H9 (cell line): ENCODE measurements around the gene FANCC. TPM values are rescaled to one million over a fixed set of nuclear protein-coding genes. Genes with fewer than 3 reads are reported as not detected.

Experiments
- DNase-seq: peaks from one replicate; pipeline ENCODE4 v3.0.0-alpha.2; 2017
- H2AFZ ChIP-seq: one replicate; pipeline ENCODE4 v1.6.1; 2013; ENCODE audit warnings: mild to moderate bottlenecking, low read length, control low read depth, moderate library complexity
- H2AK5ac ChIP-seq: 2 replicates; pipeline ENCODE4 v1.6.1; 2013; ENCODE audit warnings: low read length, control low read depth, mixed read lengths; ENCODE audit not compliant: insufficient read length
- H2BK120ac ChIP-seq: one replicate; pipeline ENCODE4 v1.6.1; 2013; ENCODE audit warnings: low read depth, mild to moderate bottlenecking, low read length, control low read depth, inconsistent platforms; ENCODE audit not compliant: poor library complexity, severe bottlenecking
- H2BK12ac ChIP-seq: 2 replicates; pipeline ENCODE4 v1.6.1; 2013; ENCODE audit warnings: low read length, control low read depth, mixed read lengths, low read depth; ENCODE audit not compliant: insufficient read length
- H2BK15ac ChIP-seq: 2 replicates; pipeline ENCODE4 v1.6.1; 2013; ENCODE audit warnings: low read depth, low read length, control low read depth
- H2BK20ac ChIP-seq: one replicate; pipeline ENCODE4 v1.6.1; 2013; ENCODE audit warnings: low read depth, mild to moderate bottlenecking, low read length, control low read depth, inconsistent platforms; ENCODE audit not compliant: poor library complexity, severe bottlenecking
- H2BK5ac ChIP-seq: 2 replicates; pipeline ENCODE4 v1.6.1; 2013; ENCODE audit warnings: low read length, control low read depth, mixed read lengths; ENCODE audit not compliant: insufficient read length
- H3K14ac ChIP-seq: 2 replicates; pipeline ENCODE4 v1.6.1; 2013; ENCODE audit warnings: low read length, control low read depth; ENCODE audit not compliant: insufficient read depth
- H3K18ac ChIP-seq: 2 replicates; pipeline ENCODE4 v1.6.1; 2013; ENCODE audit warnings: low read depth, mild to moderate bottlenecking, mixed read lengths, low read length, control low read depth; ENCODE audit not compliant: insufficient read length
- H3K23ac ChIP-seq: 2 replicates; pipeline ENCODE4 v1.6.1; 2013; ENCODE audit warnings: low read length, control low read depth, mixed read lengths, low read depth; ENCODE audit not compliant: insufficient read length
- H3K23me2 ChIP-seq: 2 replicates; pipeline ENCODE4 v1.6.1; 2013; ENCODE audit warnings: low read depth, mild to moderate bottlenecking, mixed read lengths, low read length, control low read depth; ENCODE audit not compliant: insufficient read length, poor library complexity, severe bottlenecking
- H3K27ac ChIP-seq: 2 replicates; pipeline ENCODE4 v1.5.1; 2013; ENCODE audit warnings: low read length, control low read depth, mixed read lengths, low read depth; ENCODE audit not compliant: insufficient read length
- H3K27me3 ChIP-seq: 2 replicates; pipeline ENCODE4 v1.6.1; 2013; ENCODE audit warnings: low read length, control low read depth, inconsistent platforms; ENCODE audit not compliant: insufficient read depth
- H3K4ac ChIP-seq: 2 replicates; pipeline ENCODE4 v1.6.1; 2013; ENCODE audit warnings: low read depth, mild to moderate bottlenecking, control low read depth, inconsistent platforms, low read length, moderate library complexity
- H3K4me1 ChIP-seq: 2 replicates; pipeline ENCODE4 v1.6.1; 2013; ENCODE audit warnings: low read length, control low read depth, inconsistent platforms; ENCODE audit not compliant: insufficient read depth
- H3K4me2 ChIP-seq: 2 replicates; pipeline ENCODE4 v1.6.1; 2013; ENCODE audit warnings: low read length, control low read depth, mixed read lengths; ENCODE audit not compliant: insufficient read length, insufficient read depth
- H3K56ac ChIP-seq: 2 replicates; pipeline ENCODE4 v1.6.1; 2013; ENCODE audit warnings: low read depth, mild to moderate bottlenecking, mixed read lengths, low read length, control low read depth; ENCODE audit not compliant: insufficient read length
- H3K79me1 ChIP-seq: 2 replicates; pipeline ENCODE4 v1.6.1; 2013; ENCODE audit warnings: low read depth, mild to moderate bottlenecking, moderate library complexity, low read length, control low read depth, inconsistent platforms; ENCODE audit not compliant: insufficient read depth, poor library complexity, severe bottlenecking
- H3K79me2 ChIP-seq: 2 replicates; pipeline ENCODE4 v1.6.1; 2013; ENCODE audit warnings: low read length, control low read depth, inconsistent platforms; ENCODE audit not compliant: insufficient read depth
- H3K9ac ChIP-seq: 2 replicates; pipeline ENCODE4 v1.6.1; 2013; ENCODE audit warnings: low read length, control low read depth, mixed read lengths; ENCODE audit not compliant: insufficient read length; ENCODE audit errors: extremely low read depth
- H3K9me3 ChIP-seq: one replicate; pipeline ENCODE4 v1.6.1; 2013; ENCODE audit warnings: low read depth, low read length, inconsistent platforms; ENCODE audit not compliant: control insufficient read depth
- H3T11ph ChIP-seq: one replicate; pipeline ENCODE4 v1.6.1; 2013; ENCODE audit warnings: mild to moderate bottlenecking, low read length, control low read depth, inconsistent platforms
- H4K20me1 ChIP-seq: one replicate; pipeline ENCODE4 v1.6.1; 2013; ENCODE audit not compliant: control insufficient read depth, insufficient read length, insufficient read depth
- H4K5ac ChIP-seq: 2 replicates; pipeline ENCODE4 v1.6.1; 2013; ENCODE audit warnings: low read depth, mild to moderate bottlenecking, mixed read lengths, low read length, control low read depth; ENCODE audit not compliant: insufficient read length
- H4K8ac ChIP-seq: replicated peaks from 2 replicates; pipeline ENCODE4 v1.6.1; 2013; ENCODE audit warnings: low read length, control low read depth, mixed read lengths, low read depth; ENCODE audit not compliant: insufficient read length
- H4K91ac ChIP-seq: 2 replicates; pipeline ENCODE4 v1.6.1; 2013; ENCODE audit warnings: low read depth, mild to moderate bottlenecking, moderate library complexity, mixed read lengths, low read length, control low read depth; ENCODE audit not compliant: insufficient read length
- H3K27ac Mint-ChIP-seq, 3 experiments: 2 replicates in 2 of 3; 3 replicates in 1 of 3; pipeline ENCODE4 v1.8.0; 2020 to 2021; ENCODE audit warnings: mixed read lengths in 3 of 3, mild to moderate bottlenecking in 1 of 3, moderate library complexity in 1 of 3
- H3K27me3 Mint-ChIP-seq: 2 replicates; pipeline ENCODE4 v1.8.0; 2021; ENCODE audit warnings: low read depth, mild to moderate bottlenecking, moderate library complexity, mixed read lengths
- H3K36me3 Mint-ChIP-seq, 3 experiments: 2 replicates in 2 of 3; 3 replicates in 1 of 3; pipeline ENCODE4 v1.8.0; 2020 to 2021; ENCODE audit warnings: low read depth in 3 of 3, mixed read lengths in 3 of 3; ENCODE audit not compliant: insufficient read depth in 1 of 3
- H3K4me1 Mint-ChIP-seq, 2 experiments: 2 replicates each; pipeline ENCODE4 v1.8.0; 2020; ENCODE audit warnings: mixed read lengths in 2 of 2
- H3K4me3 Mint-ChIP-seq, 2 experiments: 2 replicates in 1 of 2; 3 replicates in 1 of 2; pipeline ENCODE4 v1.8.0; 2020 to 2021; ENCODE audit warnings: mild to moderate bottlenecking in 2 of 2, mixed read lengths in 2 of 2, moderate library complexity in 1 of 2
- H3K9me3 Mint-ChIP-seq, 2 experiments: 2 replicates in 1 of 2; 3 replicates in 1 of 2; pipeline ENCODE4 v1.8.0; 2020; ENCODE audit warnings: mild to moderate bottlenecking in 2 of 2, mixed read lengths in 2 of 2, moderate library complexity in 1 of 2
- WGBS: extraction: QIAGEN DNeasy Blood & Tissue Kit; methylation state at CpG from one replicate; pipeline ENCODE4 v1.1.7; 2013; ENCODE audit warnings: missing lambda C conversion rate, low lambda C conversion rate, mixed read lengths; ENCODE audit not compliant: insufficient read length; ENCODE audit errors: extremely low coverage; 5-methylcytosine and 5-hydroxymethylcytosine counted together
- total RNA-seq: library from RNA; stranded (reverse); gene quantifications from 2 replicates; pipeline ENCODE4 v1.2.1, GENCODE V29; 2021
- TF ChIP-seq, protein P1 (sequence below): fragments of 200-600 bp; sonication (generic); conservative IDR thresholded peaks from 3 replicates; pipeline ENCODE4 v1.8.0; 2021; ENCODE audit warnings: antibody characterized with exemption, mild to moderate bottlenecking

The FANCC gene
- total RNA-seq, 1 experiment from 2014 or later: 14.6 TPM

GRCh38 chr9:95246547-95246946 lies 71.0 kb downstream of the FANCC start:
- H3K27me3 ChIP-seq: no peaks in the 10 kb centered on the region
- no peak overlapping the region for H3K18ac ChIP-seq
- no peak overlapping the region for H3K27ac ChIP-seq
- no peak overlapping the region for H2BK15ac ChIP-seq
- H2AK5ac ChIP-seq: no peak overlapping the region
- no CpG with 5 or more reads among the region's 1 CpG for WGBS
- H2BK20ac ChIP-seq: no peak overlapping the region
- Mint-ChIP-seq H3K27me3 (no peaks in the 10 kb centered on the region), H3K36me3 (peaks cover 0 to 9% (median 2%) of the 10 kb centered on the region in 3 experiments; a peak in 3 of 7 replicates), H3K27ac (no peak overlapping the region), H3K9me3 (no peaks in the 10 kb centered on the region), H3K4me1 (peaks cover 11 to 15% of the 10 kb centered on the region in 2 experiments), H3K4me3 (no peak overlapping the region)
- H4K91ac ChIP-seq: no peak overlapping the region
- no peak overlapping the region for H3K23ac ChIP-seq
- no peak overlapping the region for H3K56ac ChIP-seq
- no peak for DNase-seq
- TF ChIP-seq, protein P1, sequence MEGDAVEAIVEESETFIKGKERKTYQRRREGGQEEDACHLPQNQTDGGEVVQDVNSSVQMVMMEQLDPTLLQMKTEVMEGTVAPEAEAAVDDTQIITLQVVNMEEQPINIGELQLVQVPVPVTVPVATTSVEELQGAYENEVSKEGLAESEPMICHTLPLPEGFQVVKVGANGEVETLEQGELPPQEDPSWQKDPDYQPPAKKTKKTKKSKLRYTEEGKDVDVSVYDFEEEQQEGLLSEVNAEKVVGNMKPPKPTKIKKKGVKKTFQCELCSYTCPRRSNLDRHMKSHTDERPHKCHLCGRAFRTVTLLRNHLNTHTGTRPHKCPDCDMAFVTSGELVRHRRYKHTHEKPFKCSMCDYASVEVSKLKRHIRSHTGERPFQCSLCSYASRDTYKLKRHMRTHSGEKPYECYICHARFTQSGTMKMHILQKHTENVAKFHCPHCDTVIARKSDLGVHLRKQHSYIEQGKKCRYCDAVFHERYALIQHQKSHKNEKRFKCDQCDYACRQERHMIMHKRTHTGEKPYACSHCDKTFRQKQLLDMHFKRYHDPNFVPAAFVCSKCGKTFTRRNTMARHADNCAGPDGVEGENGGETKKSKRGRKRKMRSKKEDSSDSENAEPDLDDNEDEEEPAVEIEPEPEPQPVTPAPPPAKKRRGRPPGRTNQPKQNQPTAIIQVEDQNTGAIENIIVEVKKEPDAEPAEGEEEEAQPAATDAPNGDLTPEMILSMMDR: no peak
- H2AFZ ChIP-seq: no peak overlapping the region
- H4K20me1 ChIP-seq: no peaks in the 10 kb centered on the region
- H3T11ph ChIP-seq: no peak overlapping the region
- H4K8ac ChIP-seq: no peak overlapping the region
- H2BK5ac ChIP-seq: no peak overlapping the region
- H4K5ac ChIP-seq: no peak overlapping the region
- no peak overlapping the region for H2BK120ac ChIP-seq
- no peak overlapping the region for H3K14ac ChIP-seq
- no peak overlapping the region for H3K4me2 ChIP-seq
- no peaks in the 10 kb centered on the region for H3K9me3 ChIP-seq
- no peak overlapping the region for H3K9ac ChIP-seq
- H3K4ac ChIP-seq: no peak overlapping the region
- no peaks in the 10 kb centered on the region for H3K23me2 ChIP-seq
- H3K4me1 ChIP-seq: peaks cover 2% of the 10 kb centered on the region; the same call in 1 of the 2 replicates
- no peaks in the 10 kb centered on the region for H3K79me1 ChIP-seq
- no peaks in the 10 kb centered on the region for H3K79me2 ChIP-seq
- H2BK12ac ChIP-seq: no peak overlapping the region
